ENCODE measurements around the gene TNRC18. TPM values are rescaled to one million over a fixed set of nuclear protein-coding genes. Genes with fewer than 3 reads are reported as not detected.
A peak's percentile ranks its signal among the peaks of the same experiment; 100 is the strongest.

TNRC18 gene
- total RNA-seq, 1 donor from 2014 or later: 33.2 TPM

DNA sequence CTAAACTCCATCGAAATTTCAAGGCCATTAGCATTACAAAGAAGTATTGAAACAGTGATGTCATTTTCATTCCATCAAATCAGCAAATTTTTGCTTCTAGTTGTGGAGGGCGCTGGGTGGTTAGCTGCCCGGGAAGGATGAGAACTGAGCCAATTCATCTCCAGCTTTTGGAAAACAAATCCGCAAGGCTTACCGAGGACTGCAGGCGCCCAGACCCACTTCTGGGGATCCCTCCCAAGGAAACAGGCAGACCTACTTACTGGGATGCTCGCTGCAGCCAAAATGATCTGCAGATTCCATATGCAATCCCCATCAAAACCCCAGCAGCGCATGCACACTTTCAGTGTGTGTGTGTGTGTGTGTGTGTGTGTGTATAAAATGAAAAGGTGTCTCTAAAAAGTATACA, 19.2 kb downstream of the TNRC18 start:
- DNase-seq (ENCODE audit: low spot score): peak; percentile 91

DNA sequence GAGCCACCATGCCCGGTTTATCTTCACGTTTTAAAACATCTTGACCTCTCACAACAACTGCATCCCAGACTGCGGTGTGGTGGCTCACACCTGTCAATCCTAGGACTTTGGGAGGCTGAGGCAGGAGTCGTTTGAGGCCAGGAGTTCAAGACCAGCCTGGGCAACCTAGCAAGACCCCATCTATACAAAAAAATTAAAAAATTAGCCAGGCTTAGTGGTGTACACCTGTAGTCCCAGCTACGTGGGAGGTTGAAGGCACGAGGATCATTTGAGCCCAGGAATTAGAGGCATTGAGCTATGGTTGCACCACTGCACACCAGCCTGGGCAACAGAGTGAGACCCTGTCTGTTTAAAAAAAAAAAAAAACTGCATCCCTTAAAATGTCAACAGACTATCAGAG, 20.2 kb downstream of the TNRC18 start:
- no peak for DNase-seq (ENCODE audit: low spot score)

DNA sequence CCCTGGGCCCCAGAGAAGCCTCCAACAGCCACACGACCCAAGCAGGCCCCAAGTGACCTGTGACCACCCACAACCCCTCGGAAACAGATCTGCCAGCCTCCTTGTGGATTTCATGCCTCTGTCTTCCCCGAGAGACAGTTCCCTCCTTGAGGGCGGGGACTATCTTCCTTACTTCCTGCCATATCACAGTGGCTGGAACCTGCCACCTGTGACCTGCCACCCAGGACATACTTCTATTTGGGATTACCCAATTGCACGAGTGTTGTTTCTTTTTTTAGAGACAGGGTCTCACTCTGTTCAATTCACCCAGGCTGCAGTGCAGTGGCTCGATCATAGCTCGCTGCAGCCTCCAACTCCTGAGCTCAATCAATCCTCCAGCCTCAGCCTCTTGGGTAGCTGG, 25.9 kb downstream of the TNRC18 start:
- DNase-seq (ENCODE audit: low spot score): no peak

DNA sequence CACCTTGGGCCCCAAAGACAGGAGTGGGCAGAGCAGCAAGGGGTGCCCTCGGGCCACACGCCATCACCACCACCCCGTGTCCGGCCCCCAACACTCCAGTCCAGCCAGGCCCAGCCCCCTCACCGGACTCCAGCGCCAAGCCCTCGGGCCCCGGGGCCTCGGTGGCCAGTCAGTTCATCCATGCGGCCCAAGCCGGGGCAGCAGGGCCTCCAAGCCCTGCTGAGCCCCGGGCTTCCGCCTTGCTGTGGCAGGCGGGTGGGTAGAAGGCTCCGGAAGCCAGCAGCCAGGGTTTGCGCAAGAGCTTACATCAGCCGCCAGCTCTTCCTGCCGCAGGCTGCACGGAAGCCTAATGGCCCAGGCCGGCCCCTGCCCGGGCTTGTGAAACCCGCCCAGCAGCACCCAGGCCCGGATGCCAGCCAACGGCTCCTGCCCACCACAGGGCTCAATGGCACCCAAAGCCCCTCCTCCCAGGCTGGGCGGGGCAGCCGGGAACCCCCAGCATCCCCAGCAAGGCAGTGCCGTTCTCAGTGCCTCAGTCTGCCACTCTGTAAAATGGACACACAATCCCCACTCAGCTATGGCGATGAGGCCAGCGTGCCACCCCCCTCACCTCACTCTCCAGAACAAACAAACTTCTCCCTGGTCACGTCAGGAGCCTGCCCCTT, 26.5 kb downstream of the TNRC18 start:
- peak; percentile 68 for DNase-seq (ENCODE audit: low spot score)

DNA sequence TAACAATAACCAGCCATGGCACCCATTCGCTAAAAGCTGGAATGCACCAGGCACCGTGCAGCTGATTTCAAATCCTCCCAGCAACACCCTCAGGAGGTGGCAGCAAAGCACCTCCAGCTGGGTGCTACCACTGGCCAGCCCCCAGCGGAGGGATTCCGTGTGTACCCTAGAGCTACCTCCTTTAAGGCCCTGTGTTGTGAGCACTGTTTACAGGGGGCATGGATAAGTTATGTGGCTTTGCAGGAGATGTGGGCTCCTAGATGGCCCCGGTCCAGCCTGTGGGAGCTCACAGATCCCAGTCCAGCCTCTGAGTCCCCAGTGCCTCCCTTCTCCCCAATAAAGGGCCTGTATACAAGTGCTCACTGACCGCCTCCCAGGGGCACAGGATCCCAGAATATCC, 27.1 kb downstream of the TNRC18 start:
- DNase-seq (ENCODE audit: low spot score): no peak

DNA sequence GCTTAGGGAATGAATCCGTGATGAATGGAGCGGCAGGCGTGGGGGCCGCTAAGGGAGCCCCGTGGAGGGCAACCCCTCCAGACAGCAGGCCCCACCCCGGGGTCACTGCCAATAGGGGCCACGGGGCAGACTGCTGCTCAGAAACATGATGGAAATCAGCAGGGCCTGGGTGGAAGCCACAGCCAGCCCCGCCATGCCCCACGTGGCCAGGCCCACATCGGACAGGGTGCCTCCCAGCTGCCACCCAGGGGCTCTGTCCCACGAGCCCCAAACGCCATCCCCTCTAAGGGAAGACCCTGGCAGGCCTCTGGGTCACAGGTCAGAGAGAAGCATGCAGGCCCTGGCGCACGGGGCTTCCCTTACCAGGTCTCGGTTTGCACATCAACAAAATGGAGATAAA, 28.4 kb downstream of the TNRC18 start:
- DNase-seq (ENCODE audit: low spot score): no peak

DNA sequence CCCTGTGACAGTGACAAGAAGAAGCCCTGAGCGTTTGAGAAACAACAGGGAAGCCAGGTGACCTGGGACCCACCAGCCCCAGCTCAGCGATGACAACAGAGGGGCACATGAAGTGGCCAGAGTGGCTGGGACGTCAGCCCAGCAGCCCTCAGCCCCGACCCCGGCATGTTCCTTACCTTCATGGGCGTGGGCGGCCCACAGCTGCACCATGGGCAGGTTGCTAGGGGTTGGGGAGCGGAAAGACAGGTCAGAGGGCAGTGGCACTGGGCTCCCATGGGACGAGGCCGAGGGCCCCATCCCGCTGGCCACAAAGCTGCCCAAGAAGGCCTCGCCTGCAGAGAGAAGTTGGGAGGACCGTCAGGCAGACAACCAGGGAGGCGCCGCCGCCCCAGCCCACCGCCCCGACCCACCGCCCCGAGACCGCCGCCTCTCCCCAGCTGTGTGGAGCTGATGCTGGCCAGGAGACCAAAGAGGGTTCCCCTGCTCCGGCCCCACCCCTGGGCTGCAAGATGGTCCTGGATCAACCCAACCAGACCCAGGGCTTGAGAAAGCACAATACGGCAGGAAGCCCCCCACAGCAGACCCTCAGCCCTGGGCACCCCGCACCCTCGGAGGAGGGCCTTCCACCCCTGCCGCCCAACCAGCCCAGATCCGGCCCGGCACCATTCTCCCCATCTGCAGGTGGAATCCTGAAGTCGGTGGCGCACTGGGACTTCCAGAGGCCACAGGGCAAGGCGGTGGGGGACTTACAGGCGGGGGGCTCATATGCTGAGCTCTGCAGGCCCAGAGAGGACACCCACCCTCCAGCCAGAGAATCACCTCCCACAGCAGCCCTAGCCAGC, 29.1 kb downstream of the TNRC18 start:
- DNase-seq (ENCODE audit: low spot score): no peak

DNA sequence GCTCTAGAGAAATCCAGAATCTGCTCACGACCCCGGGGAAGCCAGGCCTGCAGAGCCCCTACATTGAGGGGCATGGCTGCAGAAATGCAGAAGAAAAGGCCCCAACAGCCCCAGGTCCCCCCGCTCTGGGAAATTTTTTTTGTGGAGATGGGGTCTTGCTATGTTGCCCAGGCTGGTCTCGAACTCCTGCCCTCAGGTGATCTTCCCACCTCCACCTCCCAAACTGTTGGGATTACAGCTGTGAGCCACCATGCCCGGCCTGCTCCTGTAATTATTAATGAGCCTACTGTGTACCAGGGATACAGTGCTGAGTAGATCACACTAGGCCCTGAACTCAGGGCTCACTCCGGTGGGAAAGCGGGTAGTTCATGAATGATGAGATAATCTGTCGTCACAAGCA, 29.9 kb downstream of the TNRC18 start:
- no peak for DNase-seq (ENCODE audit: low spot score)

DNA sequence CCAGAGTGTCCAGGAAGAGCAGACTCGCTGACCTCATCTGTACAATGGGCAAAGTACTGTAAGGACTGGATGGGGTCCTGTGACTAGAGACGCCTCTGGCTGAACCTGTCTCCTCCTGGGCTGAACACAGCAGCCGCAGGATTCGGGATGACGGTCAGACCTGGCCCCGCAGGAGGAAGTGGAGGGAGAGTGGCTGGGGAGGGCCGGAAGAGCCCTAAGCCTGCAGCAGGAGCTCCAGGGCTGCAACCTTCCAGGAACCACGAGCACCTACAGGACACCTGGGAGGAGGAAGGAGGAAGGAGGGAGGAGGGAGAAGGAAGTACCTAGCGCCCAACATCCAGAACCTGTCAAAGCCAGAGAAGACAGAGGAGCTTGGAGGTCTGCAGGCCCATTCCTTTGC, 30.3 kb downstream of the TNRC18 start:
- no peak for DNase-seq (ENCODE audit: low spot score)

DNA sequence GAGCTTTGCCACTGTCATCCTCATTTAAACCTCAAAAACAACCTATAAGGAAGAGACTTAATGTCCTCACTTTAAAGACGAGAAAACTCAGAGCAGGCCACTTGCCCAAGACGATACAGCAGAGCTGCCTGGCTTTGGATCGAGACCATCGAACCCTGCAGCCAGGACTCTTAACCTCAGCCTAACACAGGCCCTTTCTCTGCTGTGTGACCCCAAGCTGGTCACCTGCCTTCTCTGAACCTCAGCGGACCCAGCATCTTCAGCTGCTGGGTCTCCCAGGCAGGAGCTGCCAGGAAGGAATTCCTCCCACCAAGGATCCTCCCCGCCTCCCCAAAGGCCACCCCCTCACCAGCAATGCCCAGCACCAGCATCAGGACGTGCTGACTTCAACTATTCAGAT, 32.7 kb downstream of the TNRC18 start:
- DNase-seq (ENCODE audit: low spot score): no peak

DNA sequence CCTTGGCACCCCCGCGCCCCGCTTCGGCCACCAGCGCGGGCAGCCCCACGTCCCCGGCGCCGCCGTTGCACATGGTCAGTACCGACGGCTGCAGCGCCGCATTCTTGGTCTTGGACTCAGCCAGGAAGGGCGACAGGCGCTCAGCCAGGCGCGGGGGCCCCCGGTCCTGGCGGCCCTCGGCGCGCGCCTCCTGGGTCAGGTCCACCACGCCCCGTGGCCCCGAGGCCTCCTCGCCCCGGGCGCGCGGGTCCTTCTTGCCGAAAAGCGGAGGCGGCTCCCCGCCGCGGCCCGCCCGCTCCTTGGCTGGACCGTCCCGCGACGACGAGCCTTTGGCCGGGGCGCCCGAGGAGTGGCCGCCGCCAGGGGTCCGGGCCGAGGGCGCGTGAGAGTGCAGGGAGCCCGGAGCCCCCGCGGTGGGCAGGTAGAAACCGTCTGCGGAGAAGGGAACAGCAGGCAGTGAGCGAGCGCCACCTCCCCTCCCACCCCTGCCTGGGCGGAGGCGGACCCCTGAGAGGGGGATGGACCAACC, 34.7 kb downstream of the TNRC18 start:
- DNase-seq (ENCODE audit: low spot score): no peak

DNA sequence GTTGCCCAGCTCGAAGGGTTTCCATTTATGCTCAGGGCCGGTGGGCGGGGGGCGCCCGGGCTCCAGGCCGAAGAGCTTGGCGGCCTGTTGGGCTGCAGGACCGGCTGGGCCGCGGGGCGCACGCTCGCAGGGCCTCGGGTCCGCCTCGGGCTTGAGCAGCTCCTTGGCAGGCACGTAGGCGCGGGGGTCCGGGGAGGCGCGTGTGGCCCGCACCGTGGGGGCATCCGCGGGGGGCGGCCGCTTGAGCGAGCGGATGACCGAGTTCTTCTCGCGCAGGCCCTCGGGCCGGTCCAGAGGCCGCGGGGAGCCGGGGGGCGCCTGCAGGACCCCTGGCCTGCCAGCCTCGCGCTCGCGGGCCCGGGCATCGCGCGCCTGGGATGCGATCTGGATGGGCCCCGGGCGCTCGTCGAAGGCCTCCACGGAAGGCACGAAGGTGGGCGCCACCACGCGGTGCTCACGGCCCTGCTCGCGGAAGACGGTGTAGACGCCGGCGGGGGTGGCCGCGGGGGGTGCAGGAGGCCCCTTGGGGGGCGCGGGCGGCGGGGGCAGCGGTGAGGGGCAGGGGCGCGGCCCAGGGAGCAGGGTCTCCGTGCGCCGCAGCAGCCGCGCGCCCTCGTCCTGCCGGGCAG, 35.2 kb downstream of the TNRC18 start:
- no peak for DNase-seq (ENCODE audit: low spot score)

DNA sequence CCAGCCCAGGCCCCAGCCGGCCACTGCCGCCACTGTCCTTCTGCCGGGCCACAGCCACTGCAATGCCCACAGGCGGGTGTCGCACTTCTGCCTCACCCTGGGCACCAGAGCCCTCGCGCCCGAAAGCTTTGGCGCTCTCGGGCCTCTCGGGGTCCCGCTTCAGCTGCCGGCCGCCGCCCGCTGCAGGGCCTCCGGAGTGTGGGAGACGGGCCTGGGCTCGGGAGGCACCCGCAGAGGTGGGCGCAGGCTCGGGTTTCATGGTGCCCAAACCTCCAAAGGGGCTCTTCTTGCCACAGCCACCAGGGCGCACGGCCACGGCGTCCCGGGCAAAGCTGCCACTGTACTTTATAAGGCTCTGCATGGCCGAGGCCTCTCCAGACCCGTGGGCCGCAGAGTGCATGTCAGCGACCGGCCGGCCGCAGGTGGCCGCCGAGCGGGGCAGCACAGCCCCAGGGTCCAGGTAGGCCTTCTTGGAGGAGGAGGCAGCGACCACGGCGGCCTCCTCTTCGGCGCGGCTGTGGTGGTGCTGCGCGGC, 35.9 kb downstream of the TNRC18 start:
- DNase-seq (ENCODE audit: low spot score): no peak

DNA sequence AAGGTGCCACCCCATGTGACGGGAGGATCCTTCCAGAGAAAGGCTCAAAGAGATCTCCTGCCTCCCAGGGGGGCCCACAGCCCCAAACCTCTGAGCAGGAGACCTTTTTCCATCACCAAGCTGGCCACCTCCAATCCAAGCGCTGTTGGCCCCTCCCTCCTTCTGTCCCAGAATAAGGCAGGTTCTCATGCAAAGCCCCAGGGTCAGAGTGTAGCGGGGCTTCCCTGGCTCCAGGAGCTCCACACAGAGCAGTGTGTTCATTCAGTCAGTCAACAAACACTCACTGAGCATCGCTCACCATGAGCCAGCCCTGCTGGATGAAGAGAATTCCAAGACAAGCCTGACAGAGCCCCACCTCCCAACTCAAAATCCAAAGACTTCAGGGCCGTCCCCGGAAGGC, 39.0 kb downstream of the TNRC18 start:
- no peak for DNase-seq (ENCODE audit: low spot score)

DNA sequence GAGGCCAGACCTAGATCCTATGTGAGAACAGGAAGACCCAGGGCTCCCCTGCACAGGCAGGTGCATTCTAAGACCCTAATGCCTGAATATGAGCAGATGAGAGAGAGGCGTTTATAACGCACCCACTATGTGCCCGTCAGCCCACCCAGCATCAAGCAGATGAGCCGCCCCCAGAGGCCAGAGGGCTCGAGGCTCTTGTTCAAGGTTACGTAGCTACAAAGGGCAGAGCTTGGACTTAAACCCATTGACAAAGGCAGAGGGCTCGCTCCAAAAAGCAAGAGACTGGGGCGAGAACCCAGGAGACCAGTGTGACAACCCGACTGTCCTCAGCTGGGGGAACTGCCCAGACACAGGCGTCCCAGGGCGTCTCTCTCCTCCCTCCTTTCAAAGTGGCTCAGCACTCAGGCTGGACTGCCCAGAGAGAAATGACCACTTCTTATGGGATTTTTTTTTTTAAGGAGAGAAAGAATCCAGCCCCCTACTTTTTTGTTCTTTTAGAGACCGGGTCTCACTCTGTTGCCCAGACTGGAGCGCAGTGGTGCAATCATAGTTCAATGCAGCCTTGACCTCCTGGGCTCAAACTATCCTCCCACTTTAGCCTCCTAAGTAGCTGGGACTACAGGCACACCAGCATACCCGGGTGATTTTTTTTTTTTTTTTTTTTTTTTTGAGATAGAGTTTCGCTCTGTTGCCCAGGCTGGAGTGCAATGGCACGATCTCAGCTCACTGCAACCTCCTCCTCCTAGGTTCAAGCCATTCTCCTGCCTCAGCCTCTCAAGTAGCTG, 40.1 kb downstream of the TNRC18 start:
- no peak for DNase-seq (ENCODE audit: low spot score)

DNA sequence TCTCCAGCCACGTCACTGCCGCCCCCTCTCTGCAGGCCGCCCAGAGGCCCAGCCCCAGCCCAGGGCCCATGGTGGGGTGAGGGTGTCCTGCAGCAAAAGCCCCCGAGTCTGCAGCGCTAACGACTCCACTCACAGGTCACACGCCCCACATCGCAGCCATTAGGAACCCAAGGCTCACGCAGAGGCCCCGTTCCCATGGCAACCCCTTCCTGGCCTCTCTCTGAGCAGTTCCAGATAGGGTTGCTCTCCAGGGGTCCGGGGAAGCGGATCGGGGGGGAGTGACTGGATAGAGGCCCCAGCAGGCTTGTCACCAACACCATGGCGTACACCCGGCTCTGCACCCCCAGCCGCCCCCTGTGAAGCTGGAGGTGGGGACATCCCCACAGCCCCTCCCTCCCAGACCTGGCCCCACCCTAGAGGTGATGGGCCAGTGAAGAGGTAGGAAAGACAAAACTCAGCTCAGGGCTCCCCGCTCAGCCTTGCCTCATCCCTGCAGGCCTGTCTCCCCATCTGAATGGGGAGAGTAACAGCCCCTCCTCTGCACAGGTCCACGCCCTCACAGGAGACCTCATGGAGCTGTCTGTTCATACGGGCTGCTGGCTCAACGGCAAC, 41.2 kb downstream of the TNRC18 start:
- peak; percentile 78 for DNase-seq (ENCODE audit: low spot score)

DNA sequence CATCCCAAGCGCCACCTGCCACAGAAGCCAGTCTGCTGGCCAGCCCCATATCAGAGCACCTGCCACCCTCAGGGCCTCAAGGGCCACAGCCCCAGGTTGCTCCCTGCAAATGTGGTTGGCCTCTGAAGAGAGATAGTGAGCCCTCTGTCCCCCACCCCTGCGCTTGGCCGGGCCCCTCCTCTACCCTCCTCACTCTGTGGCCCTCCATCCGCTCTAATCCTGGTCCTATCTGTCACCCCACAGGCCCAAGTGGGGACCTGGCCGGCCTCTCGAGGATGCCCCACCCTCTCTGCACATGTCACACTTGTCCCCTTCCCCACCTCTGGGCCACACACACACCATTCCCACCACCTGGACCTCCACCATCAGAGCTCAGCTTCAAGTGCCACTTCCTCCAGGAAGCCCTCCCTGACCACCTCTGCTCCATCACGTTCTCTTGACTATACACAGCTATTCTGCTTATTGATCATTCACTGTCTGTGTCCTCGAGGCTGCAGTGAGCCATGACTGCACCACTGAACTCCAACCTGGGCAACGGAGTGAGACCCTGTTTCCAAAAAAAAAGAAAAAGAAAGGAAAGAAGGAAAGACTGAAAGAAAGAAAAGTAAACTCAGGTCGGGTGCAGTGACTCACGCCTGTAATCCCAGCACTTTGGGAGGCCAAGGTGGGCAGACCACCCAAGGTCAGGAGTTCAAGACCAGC, 42.4 kb downstream of the TNRC18 start:
- no peak for DNase-seq (ENCODE audit: low spot score)

DNA sequence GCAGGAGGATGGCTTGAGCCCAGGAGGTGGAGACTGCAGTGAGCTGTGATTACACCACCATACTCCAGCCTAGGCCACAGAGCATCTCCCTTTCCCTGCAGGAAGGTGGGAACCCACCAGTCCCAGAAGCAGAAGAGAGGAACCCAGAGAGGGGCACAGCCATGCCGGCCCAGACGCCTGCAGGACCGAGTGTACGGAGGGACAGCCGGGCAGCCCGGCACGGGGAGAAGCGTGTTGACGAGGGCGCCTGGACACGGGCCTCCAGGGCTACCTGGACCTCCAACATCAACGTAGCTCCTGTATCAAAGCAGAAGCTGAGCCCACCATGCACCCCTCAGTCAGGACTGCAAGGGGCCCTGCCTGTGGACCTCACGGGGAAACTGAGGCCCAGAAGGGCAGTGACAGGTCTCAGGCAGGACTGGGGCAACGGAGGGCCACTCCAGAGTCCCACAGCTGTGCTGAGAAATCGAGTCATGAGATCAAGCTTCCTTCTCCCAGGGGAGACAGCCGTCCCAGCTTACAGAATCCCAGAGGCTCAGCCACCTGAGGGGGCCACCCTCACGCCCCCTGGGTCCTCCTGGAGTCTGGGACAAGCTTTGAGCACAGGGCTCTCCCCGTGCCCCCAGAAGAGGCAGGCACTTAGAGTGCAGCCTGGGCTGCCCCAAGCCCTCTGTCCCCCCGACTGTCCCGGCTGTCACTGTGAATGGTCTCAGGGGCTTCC, 43.1 kb downstream of the TNRC18 start:
- DNase-seq (ENCODE audit: low spot score): no peak

DNA sequence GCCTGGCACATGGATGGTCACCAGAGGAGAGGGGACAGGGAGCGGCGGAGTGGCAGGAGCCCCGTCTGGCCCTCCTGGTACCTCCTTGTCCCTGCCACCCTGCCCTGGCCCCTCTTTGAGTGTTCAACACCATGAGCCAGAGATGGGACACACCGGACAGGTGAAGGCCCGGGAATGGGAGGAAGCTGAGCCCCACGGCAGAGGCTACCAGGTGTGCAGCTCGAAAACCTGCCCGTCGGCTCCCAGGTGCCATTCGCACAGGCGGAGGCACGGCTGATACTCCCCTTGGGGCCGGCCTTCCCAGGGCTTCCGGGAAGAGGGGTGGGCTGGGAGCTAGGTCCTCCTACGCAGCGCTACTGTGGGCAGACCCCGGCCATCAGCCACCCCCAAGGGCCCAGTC, 44.1 kb downstream of the TNRC18 start:
- no peak for DNase-seq (ENCODE audit: low spot score)

DNA sequence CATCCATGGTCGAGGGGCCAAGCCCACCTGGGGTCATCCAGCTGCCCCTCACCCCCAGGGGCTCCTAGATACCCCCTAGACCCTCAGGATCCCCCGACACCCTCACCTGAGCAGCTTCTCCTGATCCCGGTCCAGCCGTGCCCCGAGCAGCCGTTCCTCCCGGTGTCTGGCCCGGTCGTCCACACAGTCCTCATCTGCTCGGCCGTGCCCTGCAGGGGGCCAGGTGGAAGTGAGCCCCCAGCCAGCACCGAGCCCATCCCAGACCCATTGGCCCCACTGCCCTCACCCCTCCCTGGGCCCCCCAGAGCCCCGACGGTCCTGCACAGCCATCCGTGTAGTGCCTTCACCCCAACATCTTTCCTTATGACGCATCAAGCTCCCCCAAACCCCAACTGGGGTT, 45.8 kb downstream of the TNRC18 start:
- no peak for DNase-seq (ENCODE audit: low spot score)

Measured in umbilical cord (tissue), 2 donors.